Stimulated activated CD8-positive, alpha-beta memory T cell treated with anti-CD3 and anti-CD28 coated beads, Interleukin-4, amount 100 ng/mL, for 48 hours (primary cell): ENCODE data around the gene PPP2R5E.

Experiments
- DNase-seq: peaks from one replicate; pipeline ENCODE4 v3.0.0-alpha.2; 2020

Gene PPP2R5E

GRCh38 chr14:63361790-63362189 lies 181.4 kb downstream of the PPP2R5E start:
- DNase-seq, result no peak

DNA sequence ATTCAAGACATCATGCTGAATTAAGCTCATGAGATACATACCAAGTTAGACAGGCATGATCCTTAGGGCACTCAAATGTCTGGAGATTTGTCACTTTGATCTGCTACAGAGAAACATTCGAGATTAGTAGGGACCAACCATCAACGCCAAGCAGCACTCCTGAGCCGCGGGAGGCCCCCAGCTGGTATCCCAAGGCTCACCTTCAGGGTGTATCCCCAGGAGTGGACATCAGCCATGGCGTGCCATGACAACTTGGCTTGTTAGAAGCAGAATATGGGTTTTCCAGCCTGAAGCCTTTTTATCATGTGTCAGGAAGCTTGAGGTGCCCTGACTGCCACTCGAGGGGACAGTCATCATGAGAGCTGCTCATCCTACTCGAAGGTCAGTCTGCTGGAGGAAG lies 185.3 kb downstream of the PPP2R5E start:
- no peak for DNase-seq

DNA sequence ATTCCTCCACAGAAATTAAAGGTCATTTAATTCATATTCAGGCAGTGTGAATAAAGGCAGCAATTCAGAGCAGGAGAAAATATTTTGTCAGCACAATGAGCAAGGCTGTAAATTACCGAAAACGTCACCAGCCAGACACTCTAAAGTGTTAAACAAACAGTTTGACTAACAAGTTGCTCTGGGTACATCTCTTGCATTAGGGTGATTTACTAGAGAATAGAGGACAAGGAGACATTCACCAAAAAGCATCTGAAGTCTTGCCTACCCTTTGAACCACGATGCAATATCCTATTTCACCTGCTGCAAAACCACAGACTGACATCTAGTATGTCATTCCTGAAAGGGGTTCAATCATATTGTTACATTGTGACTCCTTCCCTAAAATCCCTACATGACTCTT lies 197.4 kb downstream of the PPP2R5E start:
- no peak for DNase-seq

GRCh38 chr14:63344336-63344735 lies 198.8 kb downstream of the PPP2R5E start:
- DNase-seq, result no peak

DNA sequence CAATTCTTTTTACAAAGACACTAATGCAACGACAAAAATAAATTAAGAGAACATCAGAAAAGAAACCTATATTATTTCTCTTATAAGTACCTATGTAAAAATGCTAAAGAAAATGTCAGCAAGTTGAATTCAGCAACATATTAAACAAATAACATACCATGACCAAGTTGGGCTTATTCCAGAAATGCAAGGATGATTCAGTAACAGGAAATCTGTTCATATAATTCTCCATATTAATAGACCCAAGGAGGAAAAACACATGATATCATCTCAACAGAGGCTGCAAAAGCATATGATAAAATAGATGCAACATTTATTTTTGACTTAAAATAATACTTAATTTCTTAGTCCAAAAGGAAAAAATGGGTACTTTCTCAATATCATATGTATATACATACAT lies 199.3 kb downstream of the PPP2R5E start:
- no peak for DNase-seq

GRCh38 chr14:63342371-63342770 lies 200.8 kb downstream of the PPP2R5E start:
- no peak for DNase-seq

DNA sequence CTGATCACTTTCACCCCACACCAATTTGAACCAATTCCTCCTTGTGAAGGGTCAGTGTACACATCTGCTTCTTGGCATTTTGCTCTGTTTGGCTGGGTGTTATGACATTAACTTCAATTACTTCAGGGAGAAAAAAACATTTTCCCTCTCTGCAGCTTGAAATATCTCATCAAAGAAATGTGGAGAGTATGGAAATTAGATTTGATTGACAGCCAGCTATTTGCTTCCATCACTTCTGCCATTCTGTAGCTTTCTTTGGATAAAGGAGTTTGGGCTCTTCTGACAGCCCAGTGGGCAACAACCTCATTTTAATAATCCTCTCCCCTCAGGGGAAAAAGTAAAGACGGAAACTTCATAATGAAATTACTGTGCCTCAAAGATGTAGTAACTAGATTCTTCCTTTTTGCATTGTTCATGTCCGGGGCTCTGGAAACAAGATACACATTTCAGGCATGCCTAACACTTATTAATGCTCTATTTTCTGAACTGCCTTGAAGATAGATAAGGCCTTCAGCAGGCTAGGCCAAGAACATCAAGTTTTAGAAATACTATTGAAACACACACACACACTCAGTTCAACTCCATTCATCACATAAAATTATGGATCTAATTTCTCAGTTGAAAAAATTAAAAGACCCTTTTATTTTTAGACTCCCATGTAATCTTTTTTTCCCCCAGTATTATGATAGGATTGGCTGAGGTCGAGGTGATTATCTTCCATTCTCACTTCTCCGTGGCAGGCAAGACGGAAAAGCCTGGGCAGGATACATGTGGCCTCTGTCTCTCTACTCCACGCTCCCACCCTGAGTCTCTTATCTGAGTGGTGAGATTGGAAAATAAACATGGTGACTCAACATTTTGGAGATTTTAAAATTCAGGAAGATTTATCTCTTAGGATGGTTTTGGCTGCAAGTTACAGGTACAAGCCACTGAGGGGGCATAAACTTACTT lies 214.1 kb downstream of the PPP2R5E start:
- no peak for DNase-seq

GRCh38 chr14:63326840-63327239 lies 216.3 kb downstream of the PPP2R5E start:
- no peak for DNase-seq

DNA sequence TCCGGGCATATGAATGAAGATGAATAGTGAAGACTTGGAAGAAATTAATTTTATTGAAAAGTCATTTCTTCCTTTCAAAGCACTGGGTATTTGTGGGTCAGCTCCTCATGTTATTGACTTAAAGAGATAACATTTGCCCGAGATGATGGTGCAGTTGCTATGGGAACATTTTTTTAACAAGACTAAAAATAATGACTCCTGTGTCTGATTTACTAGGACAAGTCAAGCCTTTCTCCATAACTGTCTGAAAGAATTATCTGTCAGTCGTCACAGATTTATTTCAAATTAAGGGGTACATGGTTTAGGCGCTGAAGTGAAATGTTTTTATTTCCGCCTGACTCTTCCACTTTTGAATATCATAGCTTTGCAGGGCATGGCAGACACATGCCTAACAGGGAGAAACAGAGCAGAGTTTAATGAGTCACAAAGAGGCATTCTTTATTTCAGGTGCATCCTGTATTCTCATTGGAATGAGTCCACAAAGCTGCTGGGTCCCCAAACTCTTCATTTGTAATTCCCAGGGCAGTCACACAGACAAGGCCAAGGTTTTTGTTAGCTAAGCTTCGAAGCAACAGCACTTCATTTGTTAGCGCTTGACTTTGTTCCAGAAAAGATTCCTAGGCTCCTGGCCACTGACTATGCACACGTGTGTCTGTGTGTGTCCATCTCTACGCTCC lies 220.1 kb downstream of the PPP2R5E start:
- no peak for DNase-seq

DNA sequence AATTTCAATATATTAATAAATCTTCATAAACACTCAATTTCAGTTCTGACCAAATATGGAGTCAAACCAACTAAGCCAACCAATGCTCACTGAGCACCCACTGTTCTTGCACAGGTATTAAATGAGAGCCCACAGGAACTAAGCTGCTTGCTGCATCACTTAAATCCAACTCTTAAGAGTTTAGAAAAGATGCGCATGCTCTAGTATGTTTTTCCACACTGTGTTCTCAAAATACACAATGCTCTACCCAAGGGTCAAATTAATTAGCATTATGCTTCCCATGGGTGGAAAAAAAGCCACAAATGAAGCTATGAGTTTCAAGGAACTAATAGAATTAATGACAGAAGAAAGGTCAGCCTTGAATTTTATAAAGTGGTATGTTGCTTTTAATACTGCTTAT lies 220.7 kb downstream of the PPP2R5E start:
- no peak for DNase-seq
